8988T (cell line): ENCODE measurements around the gene PPARG.

Experiments
- DNase-seq: peaks from one replicate; pipeline ENCODE4 v3.0.0; 2011

Gene PPARG

DNA sequence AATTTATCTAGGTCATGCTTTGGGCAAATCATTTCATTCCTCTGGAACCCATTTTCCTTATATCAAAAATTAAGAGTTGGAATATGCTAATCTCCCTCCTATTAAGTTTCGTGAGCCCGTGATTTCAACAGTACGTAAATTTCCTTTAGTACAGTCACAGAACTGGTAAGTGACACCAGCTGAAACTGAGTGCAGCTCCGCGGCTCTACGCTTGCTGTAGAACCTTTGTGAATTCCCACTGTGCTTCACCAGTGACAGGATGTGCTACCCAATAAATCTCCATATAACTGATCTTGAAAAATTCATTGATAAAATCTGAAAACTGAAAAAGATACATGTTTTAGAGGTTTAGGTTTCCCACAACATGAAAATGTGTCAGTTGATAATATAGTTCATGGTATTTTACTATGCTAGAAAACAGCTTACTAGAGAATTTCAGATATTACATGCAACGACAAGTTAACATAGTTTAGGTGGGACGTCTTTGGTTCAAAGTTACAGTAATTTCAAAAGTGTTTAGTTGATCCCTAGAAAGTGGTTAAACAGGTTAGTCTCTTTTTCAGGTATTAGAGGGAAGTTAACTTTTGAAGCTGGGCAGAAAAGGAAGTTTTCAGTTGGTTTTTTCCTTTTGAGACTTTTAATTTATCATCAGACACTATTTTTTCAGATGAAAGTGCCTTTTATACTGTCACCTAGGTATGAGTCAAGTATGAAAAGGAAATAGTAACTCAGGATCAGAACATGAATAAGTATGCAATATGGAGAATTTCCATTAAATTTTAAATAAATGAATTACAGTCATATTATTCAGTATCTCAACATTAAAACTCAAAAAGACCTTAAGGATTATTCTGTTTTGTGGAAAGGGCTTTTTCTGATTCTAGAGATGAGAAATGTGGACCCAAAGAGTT lies 57.0 kb downstream of the PPARG start:
- DNase-seq = no peak

DNA sequence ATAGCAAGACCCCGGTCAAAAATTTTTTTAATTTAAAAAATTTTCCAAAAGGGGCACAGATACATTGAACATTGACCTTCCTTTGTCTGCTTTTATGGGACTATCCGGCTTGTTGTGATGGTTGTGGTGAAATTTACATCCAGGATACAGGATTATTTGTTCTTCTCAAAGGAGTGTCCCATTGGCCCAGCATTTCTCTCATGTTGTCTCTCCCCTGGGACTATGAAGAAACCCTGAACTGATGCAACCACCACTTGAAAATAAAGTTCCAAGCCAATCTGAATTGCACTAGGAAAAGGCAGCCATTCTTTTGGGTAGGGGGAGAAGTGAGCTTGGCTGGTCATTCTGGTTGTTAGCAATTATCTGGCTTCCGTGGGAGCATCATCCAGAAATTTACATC lies 58.4 kb downstream of the PPARG start:
- no peak for DNase-seq

DNA sequence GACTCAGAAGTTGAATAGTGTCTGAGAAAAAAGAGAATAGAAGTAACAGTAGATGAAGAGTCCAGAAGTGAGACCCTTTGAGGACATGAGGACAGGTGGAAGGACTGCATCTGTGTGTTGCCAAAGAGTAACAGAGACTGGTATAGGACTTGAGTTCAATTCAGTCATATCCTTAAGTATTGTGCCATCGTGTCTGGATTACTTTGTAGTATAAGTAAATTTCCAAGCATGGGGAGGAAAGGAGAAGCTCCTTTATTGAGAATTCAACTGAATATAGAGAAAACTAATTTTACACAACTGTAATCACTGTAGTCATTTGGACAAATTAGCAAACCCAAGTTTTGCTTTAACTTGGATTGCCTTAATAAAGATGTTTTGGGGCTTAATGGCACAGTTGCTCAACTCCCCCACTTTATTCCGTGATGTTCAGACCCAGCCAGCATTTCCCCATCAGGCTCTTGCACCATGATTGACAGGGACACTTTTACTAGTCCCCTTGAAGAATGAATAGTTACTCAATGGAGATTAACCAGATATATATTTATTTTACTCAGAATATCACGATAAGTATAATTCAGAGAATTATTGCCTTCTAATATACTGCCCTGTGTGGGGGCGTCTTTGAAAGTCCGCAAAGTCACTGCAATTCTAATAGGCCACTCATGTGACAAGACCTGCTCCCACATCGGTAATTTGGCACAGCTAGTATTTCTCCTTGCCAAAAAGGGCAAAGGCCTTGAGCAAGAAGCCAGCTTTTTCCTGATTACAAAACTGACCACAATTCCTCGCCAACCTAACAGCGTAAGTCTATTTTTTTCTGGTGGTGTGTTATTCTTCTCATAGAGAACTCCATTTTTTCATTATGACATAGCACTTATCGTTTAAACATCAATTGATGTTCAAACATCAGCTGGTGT lies 61.3 kb downstream of the PPARG start:
- no peak for DNase-seq

DNA sequence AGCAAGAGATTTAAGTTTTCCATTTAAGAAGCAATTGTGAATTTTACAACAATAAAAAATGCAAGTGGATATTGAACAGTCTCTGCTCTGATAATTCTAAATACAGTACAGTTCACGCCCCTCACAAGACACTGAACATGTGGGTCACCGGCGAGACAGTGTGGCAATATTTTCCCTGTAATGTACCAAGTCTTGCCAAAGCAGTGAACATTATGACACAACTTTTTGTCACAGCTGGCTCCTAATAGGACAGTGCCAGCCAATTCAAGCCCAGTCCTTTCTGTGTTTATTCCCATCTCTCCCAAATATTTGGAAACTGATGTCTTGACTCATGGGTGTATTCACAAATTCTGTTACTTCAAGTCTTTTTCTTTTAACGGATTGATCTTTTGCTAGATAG lies 62.3 kb downstream of the PPARG start:
- no peak for DNase-seq

DNA sequence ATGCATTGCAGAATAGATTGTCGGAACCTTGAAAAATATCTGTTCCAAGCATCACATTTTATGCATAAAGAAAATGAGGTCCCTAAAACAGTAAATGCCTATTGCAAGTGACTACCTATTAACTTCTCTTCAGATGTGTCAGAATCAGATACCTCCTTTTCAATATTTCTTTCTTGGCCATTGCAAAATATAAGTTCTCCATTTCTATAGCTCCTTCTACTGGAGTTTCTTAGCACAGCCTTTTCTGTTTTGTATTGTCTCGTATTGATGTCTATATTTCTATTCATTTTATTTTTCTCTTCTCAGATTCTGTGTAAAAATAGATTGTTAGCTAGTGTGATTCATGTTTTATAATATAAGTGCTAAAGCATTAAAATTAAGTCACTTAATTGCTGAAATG lies 63.4 kb downstream of the PPARG start:
- no peak for DNase-seq

DNA sequence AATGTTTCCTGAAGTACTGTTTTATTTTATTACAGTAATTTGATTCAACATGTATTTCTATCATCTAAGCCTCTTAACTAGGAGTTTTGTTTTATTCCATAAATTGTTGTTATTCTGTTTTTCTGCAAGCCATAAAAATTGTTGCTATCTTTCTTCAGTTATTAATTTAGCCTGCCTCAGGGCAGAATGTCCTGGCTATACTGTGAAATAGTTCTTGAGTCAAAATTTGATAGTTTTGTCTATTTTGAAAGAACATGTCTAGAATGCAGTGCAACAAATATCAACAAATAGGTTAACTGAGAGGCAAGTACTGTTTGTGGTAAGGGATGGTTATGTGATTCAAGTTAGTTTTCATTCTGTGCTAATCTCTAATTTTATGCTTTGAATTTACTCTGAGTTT lies 63.9 kb downstream of the PPARG start:
- no peak for DNase-seq

DNA sequence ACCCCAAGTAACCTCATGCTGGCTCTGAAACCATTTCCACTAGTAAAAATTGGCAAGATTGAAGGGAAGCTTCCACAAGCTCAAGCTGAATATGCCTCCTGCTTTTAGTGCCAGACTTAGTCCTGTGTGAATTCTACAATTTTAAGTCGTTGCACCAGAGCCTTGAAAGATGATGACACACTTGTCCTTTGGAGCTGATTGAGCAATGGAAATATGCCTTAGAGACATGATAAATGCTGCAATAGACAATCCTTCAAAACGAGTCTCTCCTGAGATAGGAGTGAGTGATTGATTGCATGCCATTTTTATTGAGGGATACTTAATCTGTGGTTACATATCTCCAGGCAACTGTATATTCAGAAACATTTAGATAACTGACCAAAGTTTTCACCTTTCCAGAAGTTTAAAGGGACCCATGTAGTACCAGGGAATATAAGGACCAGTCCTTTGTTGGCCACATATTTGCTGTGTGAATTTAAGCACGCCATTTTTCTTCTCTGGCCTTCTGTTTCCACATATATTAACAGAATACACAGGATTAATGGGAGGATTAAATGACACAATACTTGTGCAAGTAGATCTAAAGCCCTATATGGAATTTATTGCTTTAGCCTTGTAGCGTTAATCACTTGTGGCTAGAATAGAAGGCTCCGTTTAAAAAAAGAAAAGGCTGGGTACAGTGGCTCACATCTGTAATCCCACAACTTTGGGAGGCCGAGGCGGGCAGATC lies 65.1 kb downstream of the PPARG start:
- no peak for DNase-seq

DNA sequence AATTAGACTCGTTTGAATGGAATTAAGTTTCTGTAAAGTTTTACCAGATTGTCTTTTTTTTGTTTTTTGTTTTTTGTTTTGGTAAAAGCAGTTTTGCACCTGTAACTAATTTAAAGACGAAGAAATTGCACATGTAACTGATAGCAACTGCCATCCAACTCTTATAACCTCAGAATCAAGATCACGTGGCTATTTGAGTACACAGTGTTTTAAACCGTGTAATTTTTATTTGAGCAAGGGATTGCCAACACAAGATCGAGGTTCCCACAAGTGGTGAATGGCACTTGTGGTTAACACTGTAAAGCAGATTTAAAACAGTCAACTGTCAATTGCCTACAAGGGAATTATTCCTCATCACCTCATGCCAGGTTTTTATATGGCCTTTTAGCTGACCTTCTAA lies 67.3 kb downstream of the PPARG start:
- DNase-seq = no peak

DNA sequence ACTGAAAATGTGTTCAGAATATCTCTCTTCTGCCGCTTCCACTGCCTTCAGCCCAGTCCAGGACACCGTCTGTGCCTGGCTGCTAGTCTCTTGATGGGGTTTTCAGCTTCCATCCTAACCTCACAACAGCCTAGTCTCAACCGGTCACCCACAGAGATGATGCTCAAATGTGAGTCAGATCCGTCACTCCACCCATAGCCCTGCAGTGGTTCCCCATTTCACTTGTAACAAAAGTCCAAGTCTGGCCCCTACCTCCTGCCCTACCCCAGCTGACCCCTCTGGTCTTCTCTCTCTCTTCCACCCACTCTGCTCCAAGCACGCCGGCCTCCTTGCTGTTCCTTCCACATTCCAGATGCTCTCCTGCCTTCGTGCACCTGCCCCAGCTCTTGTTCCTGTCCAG lies 68.1 kb downstream of the PPARG start:
- no peak for DNase-seq

DNA sequence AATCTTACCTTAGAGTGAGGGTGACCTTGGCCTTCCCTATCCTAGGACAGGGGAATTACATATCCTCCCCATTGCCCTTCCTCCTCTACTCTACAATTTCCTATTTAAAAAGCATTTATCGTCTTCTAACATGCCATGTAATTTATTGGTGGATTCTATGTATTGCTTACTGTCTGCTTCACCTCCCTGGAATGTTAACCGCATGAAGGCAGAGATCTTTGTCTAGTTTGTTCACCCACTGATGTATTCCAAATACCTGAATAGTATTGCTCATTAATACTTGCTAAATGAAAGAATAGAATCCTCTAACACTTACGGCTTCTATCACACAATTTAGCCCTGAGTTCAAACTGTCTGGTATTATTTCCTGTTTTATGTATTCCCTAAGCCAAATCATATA lies 68.6 kb downstream of the PPARG start:
- no peak for DNase-seq

DNA sequence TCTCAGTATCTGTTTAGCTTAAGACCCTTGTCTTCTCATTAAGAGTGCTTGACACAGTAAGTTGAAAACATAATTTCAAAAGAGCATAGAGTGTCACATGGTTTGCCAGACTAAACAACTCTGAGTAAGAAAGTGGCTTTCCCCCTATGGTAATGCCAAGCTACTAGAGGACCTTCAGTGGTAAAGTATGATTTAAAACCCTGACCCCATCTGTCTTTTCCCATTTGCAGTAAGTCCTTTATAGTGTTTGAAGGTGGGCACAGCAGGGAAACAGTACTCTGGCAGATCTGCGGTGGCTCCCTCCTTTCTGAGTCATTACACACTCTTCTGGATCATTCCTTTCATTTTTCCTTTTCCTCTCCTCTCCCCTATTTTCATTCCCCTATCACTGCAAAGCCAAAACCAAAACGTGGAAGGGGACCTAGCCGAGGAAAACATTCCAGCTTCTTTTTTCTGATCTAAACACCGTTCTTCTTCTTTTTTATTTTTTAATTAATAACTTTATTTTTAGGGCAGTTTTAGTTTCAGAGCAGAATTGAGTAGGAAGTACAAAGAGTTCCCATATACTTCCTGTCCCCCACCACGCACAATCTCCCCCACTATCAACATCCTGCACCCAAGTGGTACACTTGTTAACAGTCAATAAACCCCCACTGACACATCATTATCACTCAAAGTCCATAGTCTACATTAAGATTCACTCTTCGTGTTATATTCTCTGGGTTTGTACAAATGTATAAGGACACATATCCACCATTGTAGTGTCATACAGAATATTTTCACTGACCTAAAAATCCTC lies 74.7 kb downstream of the PPARG start:
- no peak for DNase-seq

DNA sequence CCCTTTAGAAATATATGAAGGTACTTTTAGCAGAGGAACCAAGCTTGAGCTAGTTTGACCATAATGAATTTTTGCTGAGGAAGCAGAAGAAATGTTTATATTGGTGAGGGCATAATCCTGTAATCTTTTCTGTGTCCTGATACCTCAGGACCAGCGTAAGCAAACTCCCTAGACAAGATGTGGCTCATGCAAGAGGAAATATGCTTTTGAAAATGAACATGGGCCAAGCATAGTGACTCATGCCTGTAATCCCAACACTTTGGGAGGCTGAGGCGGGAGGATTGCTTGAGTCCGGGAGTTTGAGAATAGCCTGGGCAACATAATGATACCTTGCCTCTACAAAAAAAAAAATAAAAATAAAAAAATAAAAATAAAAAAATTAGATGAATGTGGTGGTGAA lies 78.5 kb downstream of the PPARG start:
- no peak for DNase-seq

DNA sequence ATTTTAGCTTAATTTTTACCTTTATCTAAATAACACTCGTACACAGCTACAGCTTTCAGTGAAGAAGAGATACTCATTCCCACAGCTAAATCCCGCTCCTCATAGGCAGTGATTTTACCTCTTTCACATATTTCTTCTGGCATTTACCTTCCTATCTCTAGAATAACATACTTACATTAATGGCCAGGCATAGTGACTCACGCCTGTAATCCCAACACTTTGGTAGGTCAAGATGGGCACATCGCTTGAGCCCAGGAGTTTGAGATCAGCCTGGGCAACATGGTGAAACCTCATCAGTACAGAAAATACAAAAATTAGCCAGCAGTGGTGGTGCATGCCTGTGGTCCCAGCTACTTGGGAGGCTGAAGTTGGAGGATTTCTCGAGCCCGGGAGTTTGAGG lies 80.2 kb downstream of the PPARG start:
- no peak for DNase-seq

DNA sequence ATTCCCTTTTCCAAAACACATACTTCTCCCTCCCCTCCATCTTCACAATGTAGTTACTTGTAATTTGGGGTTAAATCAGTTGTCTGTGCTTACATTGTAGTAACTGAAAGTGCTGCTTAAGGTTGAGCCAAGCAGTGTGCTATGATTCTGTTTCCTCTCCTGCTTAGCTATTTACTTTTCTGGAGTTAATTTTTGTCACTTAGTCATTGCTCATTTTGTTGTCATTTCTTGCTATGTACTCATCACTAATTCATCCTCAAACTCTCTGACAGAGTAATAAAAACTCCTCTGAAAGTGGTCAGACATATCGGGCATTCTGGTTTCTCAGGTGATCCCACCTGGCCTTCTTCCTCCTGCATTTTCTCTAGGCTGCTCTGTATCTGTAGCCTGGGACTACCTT lies 80.7 kb downstream of the PPARG start:
- DNase-seq = no peak

DNA sequence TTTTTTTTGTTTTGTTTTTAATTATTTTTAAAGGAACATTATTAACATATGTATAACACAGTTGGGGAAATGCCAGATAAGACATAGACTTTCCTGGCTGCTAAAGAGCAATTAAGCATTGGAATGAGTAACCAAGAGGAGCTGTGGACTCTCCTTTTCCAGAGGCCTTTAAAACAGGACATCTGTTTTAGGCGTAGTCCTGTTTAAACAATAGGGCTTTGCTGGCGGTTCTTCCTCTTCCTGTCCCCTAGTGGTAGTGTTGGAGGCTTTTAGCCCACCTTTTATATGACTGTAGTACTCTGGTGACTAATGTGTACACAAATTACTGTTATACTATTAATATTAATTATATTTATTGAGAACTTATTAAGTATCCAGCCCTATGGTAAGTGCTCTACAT lies 81.9 kb downstream of the PPARG start:
- DNase-seq = no peak

DNA sequence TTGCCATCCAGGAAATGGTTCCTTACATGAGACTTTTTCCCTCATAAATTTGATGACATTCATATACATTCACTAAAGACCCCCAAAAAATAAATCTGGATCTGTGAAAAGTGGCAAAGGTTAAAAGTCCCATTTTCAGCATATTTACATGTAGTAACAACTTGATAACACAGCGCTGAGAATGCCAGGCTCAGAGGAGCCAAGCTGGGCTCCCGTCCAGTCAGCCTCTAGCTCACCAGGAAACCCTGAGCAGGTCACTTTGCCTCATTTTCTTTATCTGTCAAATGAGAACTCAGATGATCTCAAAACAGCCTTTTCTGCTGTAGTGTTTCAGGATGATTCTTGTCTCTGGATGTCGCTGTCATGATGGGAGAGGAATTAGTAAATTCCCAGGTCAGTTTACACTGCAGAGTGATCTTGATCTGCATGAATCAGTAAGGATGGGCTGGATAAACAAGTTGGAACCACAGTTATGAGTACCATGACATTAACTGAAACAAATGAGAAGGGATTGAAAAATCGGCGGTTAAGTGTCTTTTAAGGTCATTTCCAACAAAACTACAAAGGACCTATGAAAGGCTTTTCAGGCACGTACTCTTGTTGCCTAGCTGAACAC lies 82.8 kb downstream of the PPARG start:
- DNase-seq = no peak

DNA sequence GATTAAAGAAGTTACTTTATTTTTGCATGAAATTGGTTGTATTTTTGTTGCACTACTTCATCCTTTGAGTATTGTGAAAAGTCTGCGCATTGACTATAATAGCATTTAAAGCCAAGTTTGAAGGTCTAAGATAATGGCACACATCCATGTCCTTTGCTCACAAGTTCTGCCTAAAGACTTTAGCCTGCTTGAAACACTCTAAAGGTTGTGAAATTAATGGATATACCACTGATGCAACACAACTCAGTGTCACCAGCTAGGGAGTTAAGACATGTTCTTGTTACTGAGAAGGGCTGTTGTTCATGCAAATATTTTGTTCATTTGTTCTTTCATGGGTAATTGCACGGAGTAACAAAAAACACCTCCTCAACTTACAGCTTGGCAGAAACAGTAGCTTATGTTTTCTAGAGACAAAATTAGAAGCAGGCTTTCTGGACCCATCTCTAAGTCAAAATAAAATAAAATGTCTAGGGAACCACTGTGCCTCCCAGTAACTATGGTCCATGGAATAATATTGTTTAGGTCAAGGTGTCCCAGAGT lies 83.9 kb downstream of the PPARG start:
- no peak for DNase-seq

DNA sequence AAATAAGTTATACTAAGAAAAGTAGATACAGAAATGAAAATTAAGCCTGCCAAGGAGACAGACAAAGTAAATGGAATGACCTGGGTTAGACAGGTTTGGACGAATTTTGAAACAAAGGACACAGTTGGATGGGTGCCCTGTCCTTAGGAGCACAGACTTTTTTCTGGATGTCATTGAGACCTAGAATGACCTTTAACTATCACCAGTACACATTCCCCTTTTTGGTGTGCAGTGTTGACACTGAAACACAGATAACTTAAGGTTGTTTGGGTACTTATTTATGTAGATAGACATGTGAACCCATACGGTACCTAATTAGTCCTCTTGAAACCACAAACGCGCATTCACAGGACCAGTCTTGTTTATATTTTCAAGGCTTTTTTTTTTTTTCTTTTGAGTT lies 86.7 kb downstream of the PPARG start:
- DNase-seq = no peak

DNA sequence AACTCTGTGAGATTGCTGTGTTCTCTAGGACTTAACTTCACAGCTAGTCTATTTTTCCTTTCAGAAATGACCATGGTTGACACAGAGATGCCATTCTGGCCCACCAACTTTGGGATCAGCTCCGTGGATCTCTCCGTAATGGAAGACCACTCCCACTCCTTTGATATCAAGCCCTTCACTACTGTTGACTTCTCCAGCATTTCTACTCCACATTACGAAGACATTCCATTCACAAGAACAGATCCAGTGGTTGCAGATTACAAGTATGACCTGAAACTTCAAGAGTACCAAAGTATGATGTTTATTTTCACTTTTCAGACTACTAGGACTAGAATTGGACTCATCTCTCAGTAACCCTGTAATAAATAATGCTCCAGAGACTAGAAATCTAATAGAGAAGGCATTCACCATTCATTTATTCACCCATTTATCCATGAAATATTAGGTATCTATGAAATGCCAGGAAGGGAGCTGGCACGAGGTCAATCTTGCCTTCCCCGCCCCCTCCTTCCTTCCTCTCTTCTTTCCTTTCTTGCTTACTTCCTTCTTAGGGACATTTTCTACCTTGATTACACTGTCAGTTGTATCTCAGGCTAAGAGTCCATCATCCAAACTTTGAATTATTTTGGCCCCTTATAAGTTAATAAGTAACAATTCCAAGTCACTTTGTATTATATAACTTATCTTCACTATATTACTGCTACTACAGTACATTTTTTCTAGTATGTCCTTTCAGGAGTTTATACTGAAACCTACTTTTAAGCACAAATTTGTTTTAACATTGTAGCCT lies 91.0 kb downstream of the PPARG start:
- DNase-seq = no peak

DNA sequence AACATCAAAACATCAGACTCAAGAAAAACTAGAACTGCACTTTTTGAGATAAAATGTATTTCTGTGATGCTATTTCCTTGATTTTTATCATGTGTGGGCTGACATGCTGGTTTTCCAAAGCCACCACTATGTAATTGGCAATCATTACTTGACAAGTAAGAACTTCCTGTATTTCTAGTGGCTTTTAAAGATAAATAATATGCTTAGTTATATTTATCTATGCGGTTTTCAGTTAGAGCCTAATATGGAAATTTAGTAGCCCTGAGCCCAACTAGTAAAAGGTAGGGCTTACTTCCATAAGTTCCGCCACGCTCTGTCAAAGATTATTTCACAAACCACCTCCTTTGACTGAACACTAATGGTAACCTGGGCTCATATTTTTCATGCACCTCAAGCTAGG lies 91.6 kb downstream of the PPARG start:
- DNase-seq = no peak

DNA sequence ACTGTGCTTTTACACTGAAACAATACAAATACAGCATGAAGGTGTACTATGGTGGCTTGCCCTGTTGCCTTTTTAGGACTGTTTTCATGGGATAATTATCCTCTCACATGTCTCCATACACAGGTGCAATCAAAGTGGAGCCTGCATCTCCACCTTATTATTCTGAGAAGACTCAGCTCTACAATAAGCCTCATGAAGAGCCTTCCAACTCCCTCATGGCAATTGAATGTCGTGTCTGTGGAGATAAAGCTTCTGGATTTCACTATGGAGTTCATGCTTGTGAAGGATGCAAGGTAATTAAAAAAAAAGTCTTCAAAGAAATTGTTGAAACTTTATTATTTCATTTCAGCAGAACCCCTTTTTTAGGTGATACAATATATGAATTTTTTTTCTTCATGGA lies 92.3 kb downstream of the PPARG start:
- no peak for DNase-seq
